GM12878 (cell line): ENCODE data around the gene CAMLG. TPM values are rescaled to one million over a fixed set of nuclear protein-coding genes. Genes with fewer than 3 reads are reported as not detected.

Experiments used
- ATAC-seq: fragments of 200-7000 bp; cut with Tn5 transposase; 3 replicates; pipeline ENCODE4 v1.9.1; 2020; ENCODE audit warnings: mild to moderate bottlenecking, moderate library complexity
- BruUV-seq: library from RNA; stranded (reverse); fragments of 400-500 nt; replicated peaks from 2 replicates; lab custom pipeline; 2021; lab: Mats Ljungman, UMichigan
- CTCF ChIA-PET: fragments of 300-600 bp; sonication (Branson Sonifier 250); formaldehyde crosslinking; extraction: SDS; loops from one replicate; lab custom pipeline; 2021; ENCODE audit warnings: inconsistent platforms; lab: Yijun Ruan, JAX
- POLR2A ChIA-PET: fragments of 350-600 bp; formaldehyde crosslinking; extraction: SDS; loops from one replicate; lab custom pipeline; 2021; ENCODE audit warnings: inconsistent platforms; lab: Charles Lee
- RAD21 ChIA-PET: fragments of 300-600 bp; sonication (Branson Sonifier 250); formaldehyde crosslinking; loops from one replicate; lab custom pipeline; 2023; ENCODE audit warnings: antibody characterized with exemption; ENCODE audit not compliant: unreplicated experiment; lab: Charles Lee
- SMC1A ChIA-PET: fragments of 300-600 bp; sonication (Branson Sonifier 250); formaldehyde crosslinking; loops from one replicate; lab custom pipeline; 2023; ENCODE audit not compliant: unreplicated experiment, uncharacterized antibody; lab: Charles Lee
- DNase-seq: peaks from one replicate; pipeline ENCODE4 v3.0.0-alpha.2; 2011; ENCODE audit warnings: low read depth, low spot score
- FAIRE-seq: peaks from 3 replicates; lab custom pipeline; 2011; peaks lifted over from hg19 to GRCh38; lab: Jason Lieb, UNC
- H2AFZ ChIP-seq: 2 replicates; pipeline ENCODE4 v1.6.0; 2011; ENCODE audit warnings: low read depth, low read length, control low read depth; ENCODE audit not compliant: control insufficient read depth
- H3K27ac ChIP-seq: 2 replicates; pipeline ENCODE4 v1.5.1; 2011; ENCODE audit warnings: control low read depth; ENCODE audit not compliant: control insufficient read depth, insufficient read depth
- H3K27me3 ChIP-seq, 2 experiments: replicated peaks in 1 of 2; 2 replicates each; pipeline versions ENCODE4 v1.6.0 to v1.6.1; 2011; ENCODE audit warnings: low read length in 1 of 2; ENCODE audit not compliant: control insufficient read depth in 2 of 2, insufficient read depth in 2 of 2
- H3K36me3 ChIP-seq, 2 experiments: 2 replicates each; pipeline ENCODE4 v1.5.1; 2011; ENCODE audit warnings: low read length in 1 of 2; ENCODE audit not compliant: control insufficient read depth in 2 of 2, insufficient read depth in 2 of 2
- H3K4me1 ChIP-seq: 2 replicates; pipeline ENCODE4 v1.6.1; 2011; ENCODE audit warnings: mild to moderate bottlenecking, low read length, moderate library complexity, mixed read lengths; ENCODE audit not compliant: control insufficient read depth, insufficient read depth
- H3K4me2 ChIP-seq: 2 replicates; pipeline ENCODE4 v1.6.0; 2011; ENCODE audit warnings: control low read depth; ENCODE audit not compliant: control insufficient read depth, insufficient read depth
- H3K4me3 ChIP-seq: fragments of 200-600 bp; sonication (generic); 2 replicates; pipeline ENCODE4 v1.5.1; 2016
- H3K79me2 ChIP-seq: 2 replicates; pipeline ENCODE4 v1.6.0; 2011; ENCODE audit warnings: low read length; ENCODE audit not compliant: control insufficient read depth, insufficient read depth
- H3K9ac ChIP-seq: 2 replicates; pipeline ENCODE4 v1.8.0; 2011; ENCODE audit warnings: low read length, control low read depth, mixed read lengths; ENCODE audit not compliant: control insufficient read depth, insufficient read depth
- H3K9me3 ChIP-seq: replicated peaks from 3 replicates; pipeline ENCODE4 v1.5.1; 2011; ENCODE audit warnings: mild to moderate bottlenecking, low read length; ENCODE audit not compliant: control insufficient read depth, insufficient read depth
- H4K20me1 ChIP-seq: 2 replicates; pipeline ENCODE4 v1.6.0; 2011; ENCODE audit not compliant: control insufficient read depth, insufficient read depth
- CBFB ChIP-seq: IDR thresholded peaks from 2 replicates; pipeline ENCODE4 v1.6.1; 2016; ENCODE audit warnings: antibody characterized with exemption, low read depth
- EP300 ChIP-seq, 2 experiments: fragments of 150-350 bp in 1 of 2; IDR thresholded peaks; 2 replicates each; pipeline ENCODE4 v1.6.1; 2011 to 2012; ENCODE audit warnings: low read depth in 2 of 2, low read length in 2 of 2, borderline replicate concordance in 1 of 2, improper control_type of control experiment in 1 of 2, inconsistent platforms in 1 of 2; ENCODE audit not compliant: control insufficient read depth in 1 of 2
- FOXM1 ChIP-seq: IDR thresholded peaks from 2 replicates; pipeline ENCODE4 v1.6.1; 2012; ENCODE audit warnings: low read depth, mild to moderate bottlenecking, inconsistent platforms, low read length, moderate library complexity
- HDAC6 ChIP-seq: fragments of 200-600 bp; sonication (generic); IDR thresholded peaks from one replicate; pipeline ENCODE4 v1.8.0; 2017; ENCODE audit warnings: antibody characterized with exemption; ENCODE audit not compliant: unreplicated experiment
- KAT2A ChIP-seq: conservative IDR thresholded peaks from 2 replicates; pipeline ENCODE4 v1.6.1; 2011; ENCODE audit warnings: low read depth, low read length; ENCODE audit not compliant: control insufficient read depth
- KDM1A ChIP-seq: fragments of 200-600 bp; sonication (generic); IDR thresholded peaks from 2 replicates; pipeline ENCODE4 v1.6.1; 2016; ENCODE audit warnings: borderline replicate concordance
- RFX5 ChIP-seq: IDR thresholded peaks from 2 replicates; pipeline ENCODE4 v1.6.1; 2011; ENCODE audit warnings: low read depth, low read length, improper control_type of control experiment
- SUZ12 ChIP-seq: fragments of 200-600 bp; sonication (generic); IDR thresholded peaks from one replicate; pipeline ENCODE4 v1.6.1; 2018; ENCODE audit warnings: antibody characterized with exemption, mild to moderate bottlenecking; ENCODE audit not compliant: unreplicated experiment
- YY1 ChIP-seq: IDR thresholded peaks from 2 replicates; pipeline ENCODE4 v1.6.1; 2011; ENCODE audit warnings: low read depth, mild to moderate bottlenecking, low read length
- ZZZ3 ChIP-seq: IDR thresholded peaks from 2 replicates; pipeline ENCODE4 v1.6.1; 2011; ENCODE audit warnings: low read depth; ENCODE audit not compliant: control insufficient read depth, insufficient read length
- WGBS: methylation state at CpG from one replicate; pipeline ENCODE4 v1.1.6; 2016; ENCODE audit warnings: low lambda C conversion rate; ENCODE audit not compliant: insufficient replicate concordance, insufficient coverage; ENCODE audit errors: missing lambda C conversion rate; 5-methylcytosine and 5-hydroxymethylcytosine counted together
- in situ Hi-C: fragments of 300-500 bp; cut with MboI; formaldehyde crosslinking; loops from 9 replicates; pipeline ENCODE4 v1.14.3; 2018; ENCODE audit warnings: mixed read lengths
- intact Hi-C: fragments of 100-400 bp; cut with micrococcal nuclease; formaldehyde crosslinking; loops from one replicate; pipeline ENCODE4 v1.14.2; 2022; ENCODE audit not compliant: unreplicated experiment
- polyA plus RNA-seq, 11 experiments: library from polyadenylated mRNA; depleted of rRNA in 4 of 11; unstranded in 6 of 11; stranded (reverse) in 5 of 11; fragments of >200 nt; fragmentation: Nextera tagmentation in 4 of 11; fragmentation: Illumina TruSeq in 1 of 11; extraction: Ambion mirVana in 4 of 11; extraction: Trizol in 1 of 11; gene quantifications; 1 replicate in 1 of 11; 2 replicates in 10 of 11; pipeline versions ENCODE4 v1.2.1 to v1.2.3, GENCODE V29; 2011 to 2016; ENCODE audit warnings: inconsistent platforms in 2 of 11, missing spikeins in 2 of 11, low read depth in 1 of 11
- total RNA-seq, 4 experiments: library from RNA; depleted of rRNA in 3 of 4; stranded (reverse); fragments of >200 nt in 3 of 4; fragmentation: Illumina TruSeq in 1 of 4; extraction: Trizol in 1 of 4; gene quantifications; 2 replicates each; pipeline versions ENCODE4 v1.2.1 to v1.2.3, GENCODE V29; 2013 to 2021
- TF ChIP-seq, protein P1 (sequence below): IDR thresholded peaks from 2 replicates; pipeline ENCODE4 v1.6.1; 2012; ENCODE audit warnings: mild to moderate bottlenecking, low read depth, low read length
- TF ChIP-seq, protein P2 (sequence below): IDR thresholded peaks from 2 replicates; pipeline ENCODE4 v1.6.1; 2012; ENCODE audit warnings: low read length, inconsistent platforms

CAMLG gene
- total and polyA plus RNA-seq, 10 of the 15 experiments (the other 5 are each of a cell fraction or from before 2014, with no cell fraction given), result 18.5 to 51.7 (median 25.5) TPM

DNA sequence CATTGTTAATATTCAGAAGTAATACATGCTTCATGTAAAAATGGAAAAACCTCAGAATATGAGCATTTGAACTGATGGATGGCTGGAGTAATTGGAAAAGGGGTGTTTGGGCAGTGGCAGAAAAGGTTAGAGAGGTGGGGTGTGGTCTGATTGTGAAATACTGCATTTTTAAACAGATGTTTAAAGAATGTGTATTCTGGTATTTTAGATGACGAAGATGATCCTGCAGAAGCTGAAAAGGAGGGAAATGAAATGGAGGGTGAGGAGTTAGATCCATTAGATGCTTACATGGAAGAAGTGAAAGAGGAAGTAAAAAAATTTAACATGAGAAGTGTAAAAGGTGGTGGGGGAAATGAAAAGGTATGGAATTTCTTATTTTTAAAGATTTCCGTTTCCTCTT is 39.0 kb downstream of the CAMLG start:
- H3K27ac ChIP-seq, result no peak overlapping the region
- ChIA-PET CTCF (interaction anchor here (0.9 to 1.3 kb wide), 2 partner anchors 39 to 129 kb away, joined by 3 to 5 read pairs; partner anchors contain the start of gene CAMLG), RAD21 (no interaction called here), POLR2A (interaction anchor here (1.9 kb wide), 1 partner anchor 19 kb away, joined by 4 read pairs; the partner anchor contains the start of gene DDX46), SMC1A (interaction anchor here (1.0 kb wide), 1 partner anchor 127 kb away, joined by 4 read pairs; the partner anchor contains the start of gene PCBD2)
- no peaks in the 10 kb centered on the region for H4K20me1 ChIP-seq
- FAIRE-seq (no peak), DNase-seq (no peak), ATAC-seq (no peak)
- intact Hi-C loops, result no loop called here
- no TSS peak for BruUV-seq
- H2AFZ ChIP-seq, result no peak overlapping the region
- no peak overlapping the region for H3K4me3 ChIP-seq
- no peaks in the 10 kb centered on the region for H3K9me3 ChIP-seq
- 80% methylated on average over 2 of the region's 2 CpGs for WGBS
- no peaks in the 10 kb centered on the region for H3K79me2 ChIP-seq
- H3K9ac ChIP-seq, result no peak overlapping the region
- TF ChIP-seq CBFB, result no peak
- TF ChIP-seq SUZ12, result no peak
- TF ChIP-seq HDAC6, result no peak
- no peak for TF ChIP-seq KDM1A
- no peak for TF ChIP-seq KAT2A
- no peak for TF ChIP-seq FOXM1
- TF ChIP-seq, protein P1, sequence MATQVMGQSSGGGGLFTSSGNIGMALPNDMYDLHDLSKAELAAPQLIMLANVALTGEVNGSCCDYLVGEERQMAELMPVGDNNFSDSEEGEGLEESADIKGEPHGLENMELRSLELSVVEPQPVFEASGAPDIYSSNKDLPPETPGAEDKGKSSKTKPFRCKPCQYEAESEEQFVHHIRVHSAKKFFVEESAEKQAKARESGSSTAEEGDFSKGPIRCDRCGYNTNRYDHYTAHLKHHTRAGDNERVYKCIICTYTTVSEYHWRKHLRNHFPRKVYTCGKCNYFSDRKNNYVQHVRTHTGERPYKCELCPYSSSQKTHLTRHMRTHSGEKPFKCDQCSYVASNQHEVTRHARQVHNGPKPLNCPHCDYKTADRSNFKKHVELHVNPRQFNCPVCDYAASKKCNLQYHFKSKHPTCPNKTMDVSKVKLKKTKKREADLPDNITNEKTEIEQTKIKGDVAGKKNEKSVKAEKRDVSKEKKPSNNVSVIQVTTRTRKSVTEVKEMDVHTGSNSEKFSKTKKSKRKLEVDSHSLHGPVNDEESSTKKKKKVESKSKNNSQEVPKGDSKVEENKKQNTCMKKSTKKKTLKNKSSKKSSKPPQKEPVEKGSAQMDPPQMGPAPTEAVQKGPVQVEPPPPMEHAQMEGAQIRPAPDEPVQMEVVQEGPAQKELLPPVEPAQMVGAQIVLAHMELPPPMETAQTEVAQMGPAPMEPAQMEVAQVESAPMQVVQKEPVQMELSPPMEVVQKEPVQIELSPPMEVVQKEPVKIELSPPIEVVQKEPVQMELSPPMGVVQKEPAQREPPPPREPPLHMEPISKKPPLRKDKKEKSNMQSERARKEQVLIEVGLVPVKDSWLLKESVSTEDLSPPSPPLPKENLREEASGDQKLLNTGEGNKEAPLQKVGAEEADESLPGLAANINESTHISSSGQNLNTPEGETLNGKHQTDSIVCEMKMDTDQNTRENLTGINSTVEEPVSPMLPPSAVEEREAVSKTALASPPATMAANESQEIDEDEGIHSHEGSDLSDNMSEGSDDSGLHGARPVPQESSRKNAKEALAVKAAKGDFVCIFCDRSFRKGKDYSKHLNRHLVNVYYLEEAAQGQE, result no peak
- no peak for TF ChIP-seq ZZZ3
- TF ChIP-seq RFX5, result no peak
- TF ChIP-seq EP300 (IDR thresholded peaks at IDR 0.05; ENCODE audit: borderline replicate concordance in 1 of 2, control insufficient read depth in 1 of 2, low read depth in 2 of 2, low read length in 2 of 2), result no peak
- no peak for TF ChIP-seq YY1
- TF ChIP-seq, protein P2, sequence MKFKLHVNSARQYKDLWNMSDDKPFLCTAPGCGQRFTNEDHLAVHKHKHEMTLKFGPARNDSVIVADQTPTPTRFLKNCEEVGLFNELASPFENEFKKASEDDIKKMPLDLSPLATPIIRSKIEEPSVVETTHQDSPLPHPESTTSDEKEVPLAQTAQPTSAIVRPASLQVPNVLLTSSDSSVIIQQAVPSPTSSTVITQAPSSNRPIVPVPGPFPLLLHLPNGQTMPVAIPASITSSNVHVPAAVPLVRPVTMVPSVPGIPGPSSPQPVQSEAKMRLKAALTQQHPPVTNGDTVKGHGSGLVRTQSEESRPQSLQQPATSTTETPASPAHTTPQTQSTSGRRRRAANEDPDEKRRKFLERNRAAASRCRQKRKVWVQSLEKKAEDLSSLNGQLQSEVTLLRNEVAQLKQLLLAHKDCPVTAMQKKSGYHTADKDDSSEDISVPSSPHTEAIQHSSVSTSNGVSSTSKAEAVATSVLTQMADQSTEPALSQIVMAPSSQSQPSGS, result no peak
- no peak overlapping the region for H3K4me2 ChIP-seq
- no peaks in the 10 kb centered on the region for H3K27me3 ChIP-seq
- no peaks in the 10 kb centered on the region for H3K4me1 ChIP-seq
- peaks cover 4 to 17% of the 10 kb centered on the region in 2 experiments for H3K36me3 ChIP-seq
- in situ Hi-C loops, result no loop called here
